OCI-LY7 (cell line): ENCODE measurements around the gene RTN4. TPM values are rescaled to one million over a fixed set of nuclear protein-coding genes. Genes with fewer than 3 reads are reported as not detected.

Experiments
- BruUV-seq: library from RNA; stranded (reverse); fragments of 400-500 nt; replicated peaks from 2 replicates; lab custom pipeline; 2021; lab: Mats Ljungman, UMichigan
- CTCF ChIA-PET: fragments of 300-600 bp; sonication (Branson Sonifier 250); formaldehyde crosslinking; loops from one replicate; lab custom pipeline; 2022; ENCODE audit warnings: antibody characterized with exemption; ENCODE audit not compliant: unreplicated experiment; lab: Charles Lee
- POLR2A ChIA-PET: fragments of 300-600 bp; sonication (Branson Sonifier 250); formaldehyde crosslinking; loops from one replicate; lab custom pipeline; 2022; ENCODE audit warnings: antibody characterized with exemption; lab: Charles Lee
- DNase-seq: peaks from one replicate; pipeline ENCODE4 v3.0.0-alpha.2; 2015; ENCODE audit warnings: low spot score
- H2AFZ ChIP-seq: fragments of 200-600 bp; sonication (generic), shearing (Covaris generic); 2 replicates; pipeline ENCODE4 v1.6.1; 2014; ENCODE audit warnings: mild to moderate bottlenecking, antibody characterized with exemption, low read length, moderate library complexity
- H3K27ac ChIP-seq: fragments of 200-600 bp; sonication (generic); 2 replicates; pipeline ENCODE4 v1.5.1; 2014; ENCODE audit warnings: mixed run types, low read depth, mild to moderate bottlenecking, moderate library complexity, low read length, inconsistent platforms; ENCODE audit not compliant: poor library complexity, severe bottlenecking
- H3K36me3 ChIP-seq: fragments of 200-600 bp; sonication (generic); 2 replicates; pipeline ENCODE4 v1.6.1; 2014; ENCODE audit warnings: mild to moderate bottlenecking, antibody characterized with exemption, low read length, moderate library complexity, mixed read lengths; ENCODE audit not compliant: insufficient read depth
- H3K4me1 ChIP-seq: fragments of 200-600 bp; sonication (generic); 2 replicates; pipeline ENCODE4 v1.5.1; 2014; ENCODE audit warnings: mild to moderate bottlenecking, low read length; ENCODE audit not compliant: insufficient read depth, poor library complexity, severe bottlenecking
- H3K4me2 ChIP-seq: fragments of 200-600 bp; sonication (generic); 2 replicates; pipeline ENCODE4 v1.6.1; 2014; ENCODE audit warnings: mild to moderate bottlenecking, low read length
- H3K4me3 ChIP-seq: fragments of 200-600 bp; sonication (generic); 2 replicates; pipeline ENCODE4 v1.5.1; 2014; ENCODE audit warnings: mild to moderate bottlenecking, low read depth, low read length; ENCODE audit not compliant: poor library complexity, severe bottlenecking
- H3K79me2 ChIP-seq: fragments of 200-600 bp; sonication (generic); 2 replicates; pipeline ENCODE4 v1.6.1; 2016; ENCODE audit warnings: low read depth, mild to moderate bottlenecking, low read length, moderate library complexity, mixed read lengths; ENCODE audit not compliant: insufficient read depth
- H3K9me2 ChIP-seq: fragments of 200-600 bp; sonication (generic); 2 replicates; pipeline ENCODE4 v1.6.1; 2016; ENCODE audit warnings: mild to moderate bottlenecking, low read length, mixed read lengths; ENCODE audit not compliant: insufficient read depth
- H3K9me3 ChIP-seq: fragments of 200-600 bp; sonication (generic); 2 replicates; pipeline ENCODE4 v1.6.1; 2014; ENCODE audit warnings: mild to moderate bottlenecking, mixed run types, low read length, mixed read lengths
- H4K20me1 ChIP-seq: fragments of 200-600 bp; sonication (generic); 2 replicates; pipeline ENCODE4 v1.6.1; 2014; ENCODE audit warnings: mild to moderate bottlenecking, antibody characterized with exemption, low read length, moderate library complexity, mixed read lengths; ENCODE audit not compliant: insufficient read depth
- EZH2phosphoT487 ChIP-seq: fragments of 200-600 bp; sonication (generic); IDR thresholded peaks from 2 replicates; pipeline ENCODE4 v1.6.1; 2018; ENCODE audit warnings: low read depth, borderline replicate concordance, mild to moderate bottlenecking, mixed run types, antibody characterized with exemption, low read length, moderate library complexity, mixed read lengths
- intact Hi-C: fragments of 100-400 bp; cut with micrococcal nuclease; formaldehyde crosslinking; loops from one replicate; pipeline ENCODE4 v1.10.0; 2022; ENCODE audit not compliant: unreplicated experiment
- total RNA-seq, 2 experiments: library from RNA; depleted of rRNA in 1 of 2; stranded (reverse); fragments of >200 nt in 1 of 2; shearing (Covaris generic) in 1 of 2; gene quantifications; 2 replicates each; pipeline ENCODE4 v1.2.3, GENCODE V29; 2014 to 2022
- TF ChIP-seq, protein P1 (sequence below): fragments of 200-600 bp; sonication (generic); conservative IDR thresholded peaks from 2 replicates; pipeline ENCODE4 v1.5.1; 2014; ENCODE audit warnings: mild to moderate bottlenecking, antibody characterized with exemption, low read length, moderate library complexity, mixed read lengths

RTN4 gene
- total RNA-seq, 2 experiments from 2014 or later, result 36.5 to 75.2 TPM

- H3K4me1 ChIP-seq, result no peaks in the 10 kb centered on the region
- H3K27ac ChIP-seq, result no peak overlapping the region
- H3K9me2 ChIP-seq, result no peaks in the 10 kb centered on the region
- no peak overlapping the region for H2AFZ ChIP-seq
- no TSS peak for BruUV-seq
- CTCF ChIA-PET, result no interaction called here
- no peaks in the 10 kb centered on the region for H3K9me3 ChIP-seq
- intact Hi-C loops, result no loop called here
- no peaks in the 10 kb centered on the region for H4K20me1 ChIP-seq
- H3K79me2 ChIP-seq, result no peaks in the 10 kb centered on the region
- TF ChIP-seq EZH2phosphoT487, result no peak
- TF ChIP-seq, protein P1, sequence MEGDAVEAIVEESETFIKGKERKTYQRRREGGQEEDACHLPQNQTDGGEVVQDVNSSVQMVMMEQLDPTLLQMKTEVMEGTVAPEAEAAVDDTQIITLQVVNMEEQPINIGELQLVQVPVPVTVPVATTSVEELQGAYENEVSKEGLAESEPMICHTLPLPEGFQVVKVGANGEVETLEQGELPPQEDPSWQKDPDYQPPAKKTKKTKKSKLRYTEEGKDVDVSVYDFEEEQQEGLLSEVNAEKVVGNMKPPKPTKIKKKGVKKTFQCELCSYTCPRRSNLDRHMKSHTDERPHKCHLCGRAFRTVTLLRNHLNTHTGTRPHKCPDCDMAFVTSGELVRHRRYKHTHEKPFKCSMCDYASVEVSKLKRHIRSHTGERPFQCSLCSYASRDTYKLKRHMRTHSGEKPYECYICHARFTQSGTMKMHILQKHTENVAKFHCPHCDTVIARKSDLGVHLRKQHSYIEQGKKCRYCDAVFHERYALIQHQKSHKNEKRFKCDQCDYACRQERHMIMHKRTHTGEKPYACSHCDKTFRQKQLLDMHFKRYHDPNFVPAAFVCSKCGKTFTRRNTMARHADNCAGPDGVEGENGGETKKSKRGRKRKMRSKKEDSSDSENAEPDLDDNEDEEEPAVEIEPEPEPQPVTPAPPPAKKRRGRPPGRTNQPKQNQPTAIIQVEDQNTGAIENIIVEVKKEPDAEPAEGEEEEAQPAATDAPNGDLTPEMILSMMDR, result no peak
- POLR2A ChIA-PET, result interaction anchor here (0.6 to 2.0 kb wide), 6 partner anchors 8 to 90 kb away, joined by 3 to 7 read pairs (median 4); partner anchors contain the start of gene RTN4
- no peak for DNase-seq
- no peaks in the 10 kb centered on the region for H3K36me3 ChIP-seq
- no peak overlapping the region for H3K4me3 ChIP-seq
- H3K4me2 ChIP-seq, result no peak overlapping the region
Measured at GRCh38 chr2:55061523-55062344, 11.5 kb upstream of the RTN4 start.

GRCh38 chr2:55059793-55060192 lies 9.5 kb upstream of the RTN4 start:
- no TSS peak for BruUV-seq
- H4K20me1 ChIP-seq, result no peaks in the 10 kb centered on the region
- H3K4me1 ChIP-seq, result peaks cover 10% of the 10 kb centered on the region
- H3K4me2 ChIP-seq, result no peak overlapping the region
- no peak overlapping the region for H3K4me3 ChIP-seq
- intact Hi-C loops, result no loop called here
- POLR2A ChIA-PET, result interaction anchor here (0.8 to 1.1 kb wide), 3 partner anchors 24 to 41 kb away, joined by 3 to 4 read pairs (median 3); no protein-coding TSS in a partner anchor
- H3K36me3 ChIP-seq, result no peaks in the 10 kb centered on the region
- H2AFZ ChIP-seq, result no peak overlapping the region
- H3K9me2 ChIP-seq, result no peaks in the 10 kb centered on the region
- H3K79me2 ChIP-seq, result no peaks in the 10 kb centered on the region
- CTCF ChIA-PET, result no interaction called here
- TF ChIP-seq, protein P1, result no peak
- no peak for TF ChIP-seq EZH2phosphoT487
- no peaks in the 10 kb centered on the region for H3K9me3 ChIP-seq
- no peak overlapping the region for H3K27ac ChIP-seq
- no peak for DNase-seq

GRCh38 chr2:55057474-55057873 lies 7.2 kb upstream of the RTN4 start:
- no peaks in the 10 kb centered on the region for H3K9me3 ChIP-seq
- no TSS peak for BruUV-seq
- intact Hi-C loops, result no loop called here
- POLR2A ChIA-PET, result interaction anchor here (0.6 to 1.8 kb wide), 8 partner anchors 9 to 528 kb away, joined by 3 to 6 read pairs (median 4); no protein-coding TSS in a partner anchor
- H4K20me1 ChIP-seq, result no peaks in the 10 kb centered on the region
- H3K36me3 ChIP-seq, result no peaks in the 10 kb centered on the region
- peaks cover 9% of the 10 kb centered on the region; the same call in 1 of the 2 replicates for H3K79me2 ChIP-seq
- H2AFZ ChIP-seq, result no peak overlapping the region
- no peak overlapping the region for H3K4me3 ChIP-seq
- CTCF ChIA-PET, result no interaction called here
- DNase-seq, result no peak
- H3K9me2 ChIP-seq, result no peaks in the 10 kb centered on the region
- H3K4me1 ChIP-seq, result peaks cover 32% of the 10 kb centered on the region
- H3K4me2 ChIP-seq, result no peak overlapping the region
- H3K27ac ChIP-seq, result no peak overlapping the region
- TF ChIP-seq, protein P1, result no peak
- no peak for TF ChIP-seq EZH2phosphoT487
